ENCODE data around the gene IL1RAPL2. TPM values are rescaled to one million over a fixed set of nuclear protein-coding genes. Genes with fewer than 3 reads are reported as not detected.

Gene IL1RAPL2
- total RNA-seq, 6 experiments from 2014 or later: 0.13 to 0.70 (median 0.29) TPM; not detected in 1

- H3K4me1 ChIP-seq: no peaks in the 10 kb centered on the region
- H3K36me3 ChIP-seq: no peaks in the 10 kb centered on the region
- DNase-seq (no peak), ATAC-seq (no peak)
- H3K27me3 ChIP-seq: no peaks in the 10 kb centered on the region
- intact Hi-C loops (cut with DNase I): no loop called here
- H3K4me3 ChIP-seq: no peak overlapping the region
- H3K9me3 ChIP-seq: no peaks in the 10 kb centered on the region
- TF ChIP-seq, protein P1, sequence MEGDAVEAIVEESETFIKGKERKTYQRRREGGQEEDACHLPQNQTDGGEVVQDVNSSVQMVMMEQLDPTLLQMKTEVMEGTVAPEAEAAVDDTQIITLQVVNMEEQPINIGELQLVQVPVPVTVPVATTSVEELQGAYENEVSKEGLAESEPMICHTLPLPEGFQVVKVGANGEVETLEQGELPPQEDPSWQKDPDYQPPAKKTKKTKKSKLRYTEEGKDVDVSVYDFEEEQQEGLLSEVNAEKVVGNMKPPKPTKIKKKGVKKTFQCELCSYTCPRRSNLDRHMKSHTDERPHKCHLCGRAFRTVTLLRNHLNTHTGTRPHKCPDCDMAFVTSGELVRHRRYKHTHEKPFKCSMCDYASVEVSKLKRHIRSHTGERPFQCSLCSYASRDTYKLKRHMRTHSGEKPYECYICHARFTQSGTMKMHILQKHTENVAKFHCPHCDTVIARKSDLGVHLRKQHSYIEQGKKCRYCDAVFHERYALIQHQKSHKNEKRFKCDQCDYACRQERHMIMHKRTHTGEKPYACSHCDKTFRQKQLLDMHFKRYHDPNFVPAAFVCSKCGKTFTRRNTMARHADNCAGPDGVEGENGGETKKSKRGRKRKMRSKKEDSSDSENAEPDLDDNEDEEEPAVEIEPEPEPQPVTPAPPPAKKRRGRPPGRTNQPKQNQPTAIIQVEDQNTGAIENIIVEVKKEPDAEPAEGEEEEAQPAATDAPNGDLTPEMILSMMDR (IDR thresholded peaks at IDR 0.05): no peak
- no peak for TF ChIP-seq POLR2A (IDR thresholded peaks at IDR 0.05)
- no peak overlapping the region for H3K27ac ChIP-seq
Observed at GRCh38 chrX:105468741-105469140, 902.7 kb downstream of the IL1RAPL2 start.

GRCh38 chrX:105471597-105471996 is 905.6 kb downstream of the IL1RAPL2 start:
- no peaks in the 10 kb centered on the region for H3K4me1 ChIP-seq
- no peaks in the 10 kb centered on the region for H3K27me3 ChIP-seq
- no peak for ATAC-seq
- no peaks in the 10 kb centered on the region for H3K9me3 ChIP-seq
- H3K4me3 ChIP-seq: no peak overlapping the region
- no peaks in the 10 kb centered on the region for H3K36me3 ChIP-seq
- no peak for DNase-seq
- TF ChIP-seq, protein P1 (IDR thresholded peaks at IDR 0.05): no peak
- TF ChIP-seq POLR2A (IDR thresholded peaks at IDR 0.05): no peak
- intact Hi-C loops (cut with DNase I): no loop called here
- H3K27ac ChIP-seq: no peak overlapping the region

DNA sequence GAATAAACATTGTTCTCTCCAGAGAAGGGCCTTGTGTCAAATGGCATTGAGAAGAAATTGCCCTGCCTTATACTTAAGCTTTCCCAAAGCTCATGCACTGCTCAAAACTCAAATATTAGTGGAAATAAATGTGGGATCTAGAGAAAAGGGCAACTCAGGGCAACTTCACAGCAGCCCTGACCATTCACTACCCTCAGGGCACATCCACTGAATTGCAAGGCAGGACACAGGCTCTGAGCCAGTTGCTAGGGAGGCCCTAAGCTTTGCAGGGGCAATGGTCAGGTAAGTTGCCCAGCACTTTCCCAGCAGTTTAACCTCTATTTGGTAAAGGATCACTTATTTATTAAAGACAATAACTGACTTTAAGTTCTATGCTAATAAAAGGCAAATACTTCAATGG is 909.8 kb downstream of the IL1RAPL2 start:
- Histone ChIP-seq H3K4me3 (no peak overlapping the region), H3K27ac (no peak overlapping the region), H3K9me3 (no peaks in the 10 kb centered on the region), H3K27me3 (no peaks in the 10 kb centered on the region), H3K4me1 (no peaks in the 10 kb centered on the region), H3K36me3 (no peaks in the 10 kb centered on the region)
- intact Hi-C loops (cut with DNase I): no loop called here
- TF ChIP-seq, protein P1 (IDR thresholded peaks at IDR 0.05): no peak
- TF ChIP-seq POLR2A (IDR thresholded peaks at IDR 0.05): no peak
- ATAC-seq (no peak), DNase-seq (no peak)

- WGBS (ENCODE audit: insufficient coverage, low coverage, low lambda C conversion rate, missing lambda C conversion rate): 78% methylated on average over 1 of the region's 1 CpG
- Histone ChIP-seq H3K4me3 (no peak overlapping the region), H3K36me3 (no peaks in the 10 kb centered on the region), H3K9me3 (no peaks in the 10 kb centered on the region), H3K27ac (no peak overlapping the region), H3K4me1 (no peaks in the 10 kb centered on the region), H3K27me3 (no peaks in the 10 kb centered on the region)
- DNase-seq: no peak
- TF ChIP-seq, protein P1 (IDR thresholded peaks at IDR 0.05): no peak
- TF ChIP-seq POLR2A (IDR thresholded peaks at IDR 0.05): no peak
- intact Hi-C loops (cut with DNase I): no loop called here
- ATAC-seq: no peak
Observed at GRCh38 chrX:105477351-105477750, 911.4 kb downstream of the IL1RAPL2 start.

DNA sequence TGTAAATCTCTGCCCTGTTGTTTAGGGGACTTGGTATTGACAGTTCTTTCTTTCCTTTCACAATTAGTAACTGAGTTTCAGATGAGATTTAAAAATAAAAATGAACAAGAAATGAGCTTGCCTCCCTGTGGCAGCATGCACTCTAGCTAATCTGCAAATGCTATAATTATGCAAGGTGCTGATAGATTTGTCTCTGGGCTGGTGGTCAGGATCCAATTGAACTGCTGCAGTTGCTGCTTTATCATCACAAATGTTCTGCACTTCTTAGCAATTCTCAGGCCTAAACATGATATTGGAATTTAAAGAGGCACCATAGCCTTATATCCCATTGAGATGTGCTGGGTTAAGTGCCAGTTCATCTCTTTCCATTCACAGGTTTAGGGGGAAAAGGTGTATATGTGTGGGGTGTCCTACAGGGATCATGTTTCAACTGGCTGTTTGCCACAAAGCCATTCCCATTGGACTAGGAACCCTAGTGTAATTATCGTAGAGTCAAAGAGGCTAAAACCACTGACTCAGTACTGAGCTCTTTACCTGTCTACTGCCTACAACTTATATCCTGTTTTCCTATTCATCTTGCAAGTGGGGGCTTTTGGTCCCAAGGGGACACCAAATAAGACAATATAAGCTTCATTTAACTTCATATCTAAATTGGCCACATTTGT is 914.8 kb downstream of the IL1RAPL2 start:
- Histone ChIP-seq H3K9me3 (no peaks in the 10 kb centered on the region), H3K36me3 (no peaks in the 10 kb centered on the region), H3K4me1 (no peaks in the 10 kb centered on the region), H3K4me3 (no peak overlapping the region), H3K27ac (no peak overlapping the region), H3K27me3 (no peaks in the 10 kb centered on the region)
- intact Hi-C loops (cut with DNase I): no loop called here
- no peak for DNase-seq
- no peak for ATAC-seq
- TF ChIP-seq, protein P1 (IDR thresholded peaks at IDR 0.05): no peak
- TF ChIP-seq POLR2A (IDR thresholded peaks at IDR 0.05): no peak
- WGBS (ENCODE audit: insufficient coverage, low coverage, low lambda C conversion rate, missing lambda C conversion rate): 100% methylated on average over 1 of the region's 1 CpG

All from right lobe of liver (tissue), 6 donors.